Medulla oblongata (tissue), 1 donor: ENCODE results near the gene GPATCH1.
"Not testable (repeated sequence)": the region's sequence is repeated elsewhere in the genome, so short reads cannot be mapped to it uniquely, and the experiment has no call there.

Experiments used
- DNase-seq: peaks from one replicate; pipeline ENCODE4 v3.0.0-alpha.2; 2015; ENCODE audit errors: extremely low spot score

The GPATCH1 gene, protein sequence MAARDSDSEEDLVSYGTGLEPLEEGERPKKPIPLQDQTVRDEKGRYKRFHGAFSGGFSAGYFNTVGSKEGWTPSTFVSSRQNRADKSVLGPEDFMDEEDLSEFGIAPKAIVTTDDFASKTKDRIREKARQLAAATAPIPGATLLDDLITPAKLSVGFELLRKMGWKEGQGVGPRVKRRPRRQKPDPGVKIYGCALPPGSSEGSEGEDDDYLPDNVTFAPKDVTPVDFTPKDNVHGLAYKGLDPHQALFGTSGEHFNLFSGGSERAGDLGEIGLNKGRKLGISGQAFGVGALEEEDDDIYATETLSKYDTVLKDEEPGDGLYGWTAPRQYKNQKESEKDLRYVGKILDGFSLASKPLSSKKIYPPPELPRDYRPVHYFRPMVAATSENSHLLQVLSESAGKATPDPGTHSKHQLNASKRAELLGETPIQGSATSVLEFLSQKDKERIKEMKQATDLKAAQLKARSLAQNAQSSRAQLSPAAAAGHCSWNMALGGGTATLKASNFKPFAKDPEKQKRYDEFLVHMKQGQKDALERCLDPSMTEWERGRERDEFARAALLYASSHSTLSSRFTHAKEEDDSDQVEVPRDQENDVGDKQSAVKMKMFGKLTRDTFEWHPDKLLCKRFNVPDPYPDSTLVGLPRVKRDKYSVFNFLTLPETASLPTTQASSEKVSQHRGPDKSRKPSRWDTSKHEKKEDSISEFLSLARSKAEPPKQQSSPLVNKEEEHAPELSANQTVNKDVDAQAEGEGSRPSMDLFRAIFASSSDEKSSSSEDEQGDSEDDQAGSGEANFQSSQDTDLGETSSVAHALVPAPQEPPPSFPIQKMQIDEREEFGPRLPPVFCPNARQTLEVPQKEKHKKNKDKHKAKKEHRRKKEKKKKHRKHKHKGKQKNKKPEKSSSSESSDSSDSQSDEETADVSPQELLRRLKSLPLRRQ

DNA sequence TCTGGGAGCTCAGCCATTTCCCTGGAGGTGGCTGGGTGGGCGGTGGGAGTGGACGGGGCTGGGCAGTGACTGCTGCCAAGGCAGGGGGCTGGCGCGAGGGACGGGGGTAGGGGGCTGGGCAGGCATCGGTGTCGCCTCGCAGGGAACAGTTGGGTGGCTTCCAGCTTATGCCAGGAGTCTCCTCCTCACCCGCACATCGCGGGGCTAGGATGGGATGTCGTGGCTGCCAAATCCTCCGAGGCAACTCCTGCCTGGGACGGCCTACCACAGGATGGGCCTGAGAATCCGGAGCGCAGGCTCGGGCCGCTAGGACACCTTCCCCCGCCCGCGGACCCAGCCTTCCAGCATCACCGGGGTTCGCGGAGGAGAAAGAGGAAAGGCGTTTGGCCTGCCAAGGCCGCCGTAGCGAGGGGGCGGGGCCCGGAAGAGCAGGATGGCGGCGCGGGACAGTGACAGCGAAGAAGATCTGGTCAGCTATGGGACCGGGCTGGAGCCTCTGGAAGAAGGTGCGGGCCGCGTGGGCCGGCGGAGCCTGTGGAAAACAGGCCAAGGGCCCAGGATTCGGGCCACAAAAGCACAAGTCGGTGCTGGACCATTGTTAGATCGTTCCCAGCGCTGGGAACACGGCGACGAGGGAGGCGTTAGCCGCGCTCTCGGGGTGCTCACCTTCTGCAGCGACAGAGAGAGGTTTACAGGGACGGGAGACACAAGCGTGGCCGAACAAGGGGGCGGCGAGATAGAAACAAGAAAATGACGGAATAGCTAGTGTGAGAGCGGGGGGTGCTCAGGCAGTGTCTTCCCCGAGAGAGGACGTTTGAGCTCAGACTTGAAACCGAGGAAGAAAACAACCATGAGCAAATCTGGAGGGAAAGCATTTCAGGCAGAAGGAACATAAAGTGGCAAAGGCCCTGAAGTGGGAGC is at the start of gene GPATCH1:
Gene GPATCH1 (plus strand): TSS at position 421 of the 921 bp plus-strand sequence. CDS start 13 bp downstream, at position 434.
- DNase-seq: peak; percentile 90

DNA sequence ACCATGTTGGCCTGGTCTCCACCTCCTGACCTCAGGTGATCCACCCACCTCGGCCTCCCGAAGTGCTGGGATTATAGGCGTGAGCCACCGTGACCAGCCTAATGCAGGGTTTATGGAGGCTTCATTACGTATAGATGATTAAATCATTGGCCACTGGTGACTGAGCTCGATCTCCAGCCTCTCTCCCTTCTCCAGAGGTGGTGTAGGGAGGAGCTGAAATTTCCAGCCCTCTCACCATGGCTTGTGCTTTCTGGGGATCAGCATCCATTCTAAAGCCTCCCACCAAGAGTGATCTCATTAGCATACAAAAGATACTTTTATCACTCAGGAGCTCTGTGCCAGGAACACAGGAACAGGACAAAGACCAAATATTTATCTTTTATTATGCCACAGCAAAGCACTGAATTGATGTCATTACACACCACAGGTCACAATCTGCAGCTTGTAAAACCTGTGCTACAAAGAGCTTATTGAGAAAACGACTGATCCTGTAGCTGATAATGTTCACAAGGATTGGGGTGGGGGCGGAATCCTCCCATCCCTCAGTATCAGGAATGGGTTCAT is 48.7 kb upstream of the GPATCH1 start:
- no peak for DNase-seq

GRCh38 chr19:33035461-33035860 is 45.5 kb upstream of the GPATCH1 start:
- DNase-seq: no peak

GRCh38 chr19:33036370-33037167 is 44.4 kb upstream of the GPATCH1 start:
- not testable (repeated sequence) for DNase-seq

DNA sequence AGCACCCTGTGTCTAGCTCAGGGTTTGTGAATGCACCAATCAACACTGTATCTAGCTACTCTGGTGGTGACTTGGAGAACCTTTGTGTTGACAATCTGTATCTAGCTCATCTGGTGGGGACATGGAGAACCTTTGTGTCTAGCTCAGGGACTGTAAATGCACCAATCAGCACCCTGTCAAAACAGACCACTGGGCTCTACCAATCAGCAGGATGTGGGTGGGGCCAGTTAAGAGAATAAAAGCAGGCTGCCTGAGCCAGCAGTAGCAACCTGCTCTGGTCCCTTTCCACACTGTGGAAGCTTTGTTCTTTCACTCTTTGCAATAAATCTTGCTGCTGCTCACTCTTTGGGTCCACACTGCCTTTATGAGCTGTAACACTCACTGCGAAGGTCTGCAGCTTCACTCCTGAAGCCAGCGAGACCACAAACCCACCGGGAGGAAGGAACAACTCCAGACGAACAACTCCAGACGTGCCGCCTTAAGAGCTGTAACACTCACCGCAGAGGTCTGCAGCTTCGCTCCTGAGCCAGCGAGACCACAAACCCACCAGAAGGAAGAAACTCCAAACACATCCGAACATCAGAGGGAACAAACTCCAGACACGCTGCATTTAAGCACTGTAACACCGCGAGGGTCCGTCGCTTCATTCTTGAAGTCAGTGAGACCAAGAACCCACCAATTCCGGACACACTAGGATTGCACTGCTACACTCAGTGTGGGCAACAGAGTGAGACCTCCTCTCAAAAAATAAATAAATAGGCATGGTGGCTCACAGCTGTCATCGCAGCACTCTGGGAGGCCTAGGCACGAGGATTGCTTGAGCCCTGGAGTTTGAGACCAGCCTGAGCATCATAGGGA is 43.6 kb upstream of the GPATCH1 start:
- not testable (repeated sequence) for DNase-seq

- no peak for DNase-seq
These were observed 41.8 kb upstream of the GPATCH1 start for GRCh38 chr19:33039108-33039599.

DNA sequence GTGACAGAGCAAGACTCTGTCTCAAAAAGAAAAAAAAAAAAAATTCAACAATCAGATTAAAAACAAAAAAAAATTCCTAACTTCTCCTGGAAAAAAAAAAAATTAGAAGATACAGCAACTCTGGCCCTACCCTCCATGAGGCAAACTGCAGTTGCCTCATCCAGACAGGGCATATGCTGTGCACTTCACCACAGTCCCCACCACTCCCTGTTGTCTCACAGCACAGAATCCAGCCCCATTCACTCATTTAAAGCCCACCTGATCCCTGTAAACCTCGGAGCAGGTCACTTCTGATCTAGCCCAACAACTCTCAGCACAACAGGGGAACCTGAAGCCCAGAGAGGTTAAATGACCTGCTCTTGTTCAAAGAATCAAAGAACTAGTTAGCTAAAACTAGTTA is 41.2 kb upstream of the GPATCH1 start:
- DNase-seq: no peak

GRCh38 chr19:33040994-33041827 is 39.8 kb upstream of the GPATCH1 start:
- DNase-seq: peak; percentile 34

GRCh38 chr19:33041828-33042160 is 39.2 kb upstream of the GPATCH1 start:
- DNase-seq: not testable (repeated sequence)

DNA sequence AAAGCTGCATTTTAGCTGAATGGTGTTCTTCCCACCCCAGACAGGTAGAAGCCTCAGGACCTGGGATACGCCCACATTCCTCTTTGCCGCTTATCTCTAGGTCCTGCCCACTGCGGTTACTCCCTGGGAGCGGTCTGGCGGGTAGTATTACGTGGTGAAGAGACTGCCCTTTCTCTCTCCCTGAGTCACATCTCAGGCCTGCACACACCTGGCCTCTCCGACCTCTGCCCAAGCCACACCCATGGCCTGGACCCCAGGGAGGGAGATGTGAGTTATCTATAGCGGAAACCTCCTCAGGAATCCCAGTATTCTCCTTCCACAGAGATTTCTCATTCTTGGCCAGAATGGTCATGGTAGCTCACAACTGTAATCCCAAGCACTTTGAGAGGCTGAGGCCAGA is 33.6 kb upstream of the GPATCH1 start:
- DNase-seq: no peak

DNA sequence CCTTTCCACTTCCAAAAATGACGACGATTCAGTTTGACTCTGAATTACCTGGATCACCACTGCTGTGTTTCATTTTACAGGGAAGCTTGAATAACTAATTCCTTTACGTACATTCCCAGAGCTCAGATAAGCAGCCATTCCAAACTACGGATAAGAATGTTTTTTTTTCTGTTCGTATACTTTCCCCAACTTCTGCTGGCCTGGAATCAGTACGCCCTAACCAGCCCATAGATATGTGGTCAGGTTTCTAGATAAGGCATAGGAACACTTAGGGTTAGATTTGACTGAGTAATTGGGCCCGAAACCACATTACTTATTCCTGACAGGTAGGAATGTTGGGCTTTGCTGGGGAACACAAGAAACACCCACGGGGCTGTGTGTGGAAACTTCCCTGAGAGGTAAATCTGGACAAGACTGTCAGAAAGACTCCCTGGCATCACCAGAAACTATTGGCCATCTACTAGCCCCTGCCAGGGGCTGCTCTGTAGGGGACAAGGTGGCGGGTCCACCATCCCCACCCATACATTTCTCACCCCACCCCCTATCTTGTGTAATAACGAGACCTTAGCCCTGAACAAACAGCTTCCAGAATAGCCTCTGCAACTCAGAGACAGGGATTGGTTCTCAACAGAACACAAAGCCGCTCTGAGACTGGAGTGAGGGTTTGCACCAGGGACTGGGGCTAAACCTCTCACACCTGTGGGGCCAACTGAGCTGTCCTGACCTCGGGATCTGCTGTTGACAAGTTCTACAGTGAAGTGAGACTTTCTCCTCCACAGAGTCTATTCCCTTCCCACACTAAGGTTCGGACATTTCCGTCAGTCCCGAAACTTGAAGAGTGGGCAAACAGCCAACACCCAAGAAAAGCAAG is 31.9 kb upstream of the GPATCH1 start:
- DNase-seq: no peak

DNA sequence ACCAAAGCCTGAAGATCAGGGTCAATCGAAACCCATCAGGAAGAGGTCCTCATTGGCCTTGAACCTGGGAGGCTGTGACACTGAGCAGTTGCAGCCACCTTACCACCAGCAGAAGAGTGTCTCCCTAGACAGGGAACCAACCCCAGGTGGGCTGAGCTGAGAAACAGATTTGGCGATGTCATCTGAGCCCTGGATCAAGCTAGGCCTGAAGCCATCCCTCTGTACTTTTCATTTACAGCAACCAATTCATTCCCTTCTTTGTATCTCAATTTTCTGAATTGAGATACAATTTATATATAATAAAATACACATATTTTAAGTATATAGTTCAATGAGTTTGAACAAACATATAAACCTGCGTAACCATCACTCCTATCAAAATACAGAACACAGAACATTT is 30.9 kb upstream of the GPATCH1 start:
- no peak for DNase-seq

- no peak for DNase-seq
These were observed 28.5 kb upstream of the GPATCH1 start for GRCh38 chr19:33052352-33052972.

GRCh38 chr19:33054623-33055022 is 26.4 kb upstream of the GPATCH1 start:
- no peak for DNase-seq

GRCh38 chr19:33055718-33056117 is 25.3 kb upstream of the GPATCH1 start:
- no peak for DNase-seq

DNA sequence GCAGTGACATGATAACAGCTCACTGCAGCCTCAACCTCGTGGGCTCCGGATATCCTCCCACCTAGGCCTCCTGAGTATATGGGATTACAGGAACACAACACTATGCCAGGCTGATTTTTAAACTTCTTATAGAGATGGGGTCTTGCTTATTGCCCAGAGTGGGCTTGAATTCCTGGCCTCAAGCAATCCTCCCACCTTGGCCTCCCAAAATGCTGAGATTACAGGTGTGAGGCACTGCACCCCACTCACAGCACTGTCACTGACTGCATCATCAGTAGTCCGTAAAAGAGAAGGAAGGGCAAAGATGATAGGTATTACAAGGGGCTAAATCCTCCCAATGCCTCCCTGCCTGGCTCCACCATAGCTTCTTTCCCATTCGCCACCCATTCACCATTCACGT is 20.4 kb upstream of the GPATCH1 start:
- no peak for DNase-seq

DNA sequence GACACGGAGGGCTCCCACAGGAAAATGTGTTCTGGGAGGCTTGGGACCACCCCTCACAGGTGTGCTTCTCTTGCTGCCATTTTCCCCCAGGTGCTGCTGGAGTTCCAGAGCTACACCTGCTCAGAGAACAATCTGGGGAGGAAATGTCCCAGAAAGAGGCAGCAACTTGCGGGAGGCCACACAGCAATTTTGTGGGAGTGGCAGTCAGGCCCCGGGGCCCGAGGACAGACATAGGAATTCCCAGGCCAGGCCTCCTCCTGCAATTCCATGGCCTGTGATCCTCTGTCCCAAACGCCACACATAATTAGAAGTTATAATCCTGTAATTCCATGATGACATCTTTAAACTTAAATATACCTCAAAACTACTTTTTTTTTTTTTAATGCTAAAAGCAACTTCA is 18.1 kb upstream of the GPATCH1 start:
- DNase-seq: no peak
